Astrocyte (in vitro differentiated cells and primary cell): ENCODE data around the gene MAS1. TPM values are rescaled to one million over a fixed set of nuclear protein-coding genes. Genes with fewer than 3 reads are reported as not detected.

ENCODE experiments used
- DNase-seq: peaks from one replicate; pipeline ENCODE4 v3.0.0-alpha.2; 2010; ENCODE audit warnings: low read depth
- FAIRE-seq: peaks from 2 replicates; lab custom pipeline; 2011; peaks lifted over from hg19 to GRCh38; lab: Jason Lieb, UNC
- H2AFZ ChIP-seq: 2 replicates; pipeline ENCODE4 v1.6.0; 2012; ENCODE audit warnings: low read depth, low read length, inconsistent platforms
- H3K27ac ChIP-seq: 2 replicates; pipeline ENCODE4 v1.5.1; 2011; ENCODE audit warnings: low read depth, low read length, inconsistent platforms
- H3K27me3 ChIP-seq: 2 replicates; pipeline ENCODE4 v1.6.0; 2011; ENCODE audit warnings: low read length, inconsistent platforms; ENCODE audit not compliant: insufficient read depth
- H3K36me3 ChIP-seq: 2 replicates; pipeline ENCODE4 v1.5.1; 2011; ENCODE audit warnings: low read length, inconsistent platforms; ENCODE audit not compliant: insufficient read depth
- H3K4me1 ChIP-seq: 2 replicates; pipeline ENCODE4 v1.5.1; 2011; ENCODE audit warnings: low read length, inconsistent platforms; ENCODE audit not compliant: insufficient read depth
- H3K4me2 ChIP-seq: 2 replicates; pipeline ENCODE4 v1.6.0; 2012; ENCODE audit warnings: low read length, inconsistent platforms
- H3K4me3 ChIP-seq: 2 replicates; pipeline ENCODE4 v1.5.1; 2011; ENCODE audit warnings: low read depth, mild to moderate bottlenecking, low read length, inconsistent platforms; ENCODE audit not compliant: insufficient read depth
- H3K79me2 ChIP-seq: 2 replicates; pipeline ENCODE4 v1.6.0; 2012; ENCODE audit warnings: mild to moderate bottlenecking, low read length, inconsistent platforms; ENCODE audit not compliant: insufficient read depth
- H3K9ac ChIP-seq: 2 replicates; pipeline ENCODE4 v1.6.0; 2012; ENCODE audit warnings: mild to moderate bottlenecking, low read length, inconsistent platforms
- H3K9me3 ChIP-seq: 2 replicates; pipeline ENCODE4 v1.5.1; 2012; ENCODE audit warnings: low read depth, mild to moderate bottlenecking, low read length, inconsistent platforms; ENCODE audit not compliant: insufficient read depth
- H4K20me1 ChIP-seq: 2 replicates; pipeline ENCODE4 v1.6.0; 2012; ENCODE audit warnings: low read length, inconsistent platforms; ENCODE audit not compliant: insufficient read depth
- H3K27ac Mint-ChIP-seq: one replicate; pipeline ENCODE4 v1.8.0; 2021; ENCODE audit warnings: mild to moderate bottlenecking, mixed read lengths; ENCODE audit not compliant: unreplicated experiment
- H3K27me3 Mint-ChIP-seq: one replicate; pipeline ENCODE4 v1.8.0; 2021; ENCODE audit warnings: low read depth, mixed read lengths; ENCODE audit not compliant: unreplicated experiment
- H3K36me3 Mint-ChIP-seq: one replicate; pipeline ENCODE4 v1.8.0; 2021; ENCODE audit warnings: low read depth, mixed read lengths; ENCODE audit not compliant: unreplicated experiment
- H3K4me1 Mint-ChIP-seq: one replicate; pipeline ENCODE4 v1.8.0; 2021; ENCODE audit warnings: low read depth, mixed read lengths; ENCODE audit not compliant: unreplicated experiment
- H3K4me3 Mint-ChIP-seq: one replicate; pipeline ENCODE4 v1.8.0; 2021; ENCODE audit warnings: mild to moderate bottlenecking, moderate library complexity, mixed read lengths; ENCODE audit not compliant: unreplicated experiment
- H3K9me3 Mint-ChIP-seq: one replicate; pipeline ENCODE4 v1.8.0; 2021; ENCODE audit warnings: mild to moderate bottlenecking, mixed read lengths; ENCODE audit not compliant: unreplicated experiment
- EZH2 ChIP-seq: IDR thresholded peaks from 2 replicates; pipeline ENCODE4 v1.6.1; 2012; ENCODE audit warnings: mild to moderate bottlenecking, low read length, inconsistent platforms; ENCODE audit not compliant: insufficient read depth
- total RNA-seq: library from RNA; stranded (reverse); gene quantifications from 2 replicates; pipeline ENCODE4 v1.2.1, GENCODE V29; 2021
- TF ChIP-seq, protein P1 (sequence below): IDR thresholded peaks from 2 replicates; pipeline ENCODE4 v1.5.1; 2011; ENCODE audit warnings: low read depth, mild to moderate bottlenecking, inconsistent platforms, low read length, moderate library complexity; ENCODE audit not compliant: insufficient read depth

MAS1 gene
- total RNA-seq, 1 donor from 2014 or later: not detected

DNA sequence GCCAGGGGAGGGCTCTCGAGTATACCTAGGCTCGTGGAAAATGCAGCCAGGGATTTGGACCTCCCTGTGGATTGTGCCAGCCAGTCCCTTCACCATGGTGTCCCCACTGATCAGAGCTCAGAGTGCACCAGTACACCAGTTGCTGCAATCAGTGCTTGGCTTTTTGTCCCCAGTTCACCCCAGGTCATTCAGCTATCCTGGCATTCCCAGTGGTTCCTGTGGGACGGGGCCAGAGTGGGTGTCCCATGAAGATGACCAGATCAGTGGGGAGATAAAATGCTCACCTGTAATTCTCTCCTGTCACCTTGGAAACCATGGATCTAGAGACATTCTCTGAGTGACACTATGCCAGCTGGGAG is 23.8 kb downstream of the MAS1 start:
- Histone ChIP-seq H2AFZ (no peak overlapping the region), H4K20me1 (no peaks in the 10 kb centered on the region), H3K4me3 (no peak overlapping the region), H3K4me1 (peaks cover 2% of the 10 kb centered on the region), H3K9me3 (no peaks in the 10 kb centered on the region), H3K9ac (no peak overlapping the region), H3K27me3 (peaks cover 4% of the 10 kb centered on the region), H3K27ac (no peak overlapping the region), H3K79me2 (no peaks in the 10 kb centered on the region), H3K4me2 (no peak overlapping the region), H3K36me3 (no peaks in the 10 kb centered on the region)
- H3K27me3 Mint-ChIP-seq: peaks cover 21% of the 10 kb centered on the region
- no peaks in the 10 kb centered on the region for H3K9me3 Mint-ChIP-seq
- TF ChIP-seq EZH2: no peak
- TF ChIP-seq, protein P1, sequence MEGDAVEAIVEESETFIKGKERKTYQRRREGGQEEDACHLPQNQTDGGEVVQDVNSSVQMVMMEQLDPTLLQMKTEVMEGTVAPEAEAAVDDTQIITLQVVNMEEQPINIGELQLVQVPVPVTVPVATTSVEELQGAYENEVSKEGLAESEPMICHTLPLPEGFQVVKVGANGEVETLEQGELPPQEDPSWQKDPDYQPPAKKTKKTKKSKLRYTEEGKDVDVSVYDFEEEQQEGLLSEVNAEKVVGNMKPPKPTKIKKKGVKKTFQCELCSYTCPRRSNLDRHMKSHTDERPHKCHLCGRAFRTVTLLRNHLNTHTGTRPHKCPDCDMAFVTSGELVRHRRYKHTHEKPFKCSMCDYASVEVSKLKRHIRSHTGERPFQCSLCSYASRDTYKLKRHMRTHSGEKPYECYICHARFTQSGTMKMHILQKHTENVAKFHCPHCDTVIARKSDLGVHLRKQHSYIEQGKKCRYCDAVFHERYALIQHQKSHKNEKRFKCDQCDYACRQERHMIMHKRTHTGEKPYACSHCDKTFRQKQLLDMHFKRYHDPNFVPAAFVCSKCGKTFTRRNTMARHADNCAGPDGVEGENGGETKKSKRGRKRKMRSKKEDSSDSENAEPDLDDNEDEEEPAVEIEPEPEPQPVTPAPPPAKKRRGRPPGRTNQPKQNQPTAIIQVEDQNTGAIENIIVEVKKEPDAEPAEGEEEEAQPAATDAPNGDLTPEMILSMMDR: no peak
- H3K4me3 Mint-ChIP-seq: no peak overlapping the region
- H3K4me1 Mint-ChIP-seq: peaks cover 5% of the 10 kb centered on the region
- H3K27ac Mint-ChIP-seq: no peak overlapping the region
- no peaks in the 10 kb centered on the region for H3K36me3 Mint-ChIP-seq
- DNase-seq: no peak
- FAIRE-seq: no peak

DNA sequence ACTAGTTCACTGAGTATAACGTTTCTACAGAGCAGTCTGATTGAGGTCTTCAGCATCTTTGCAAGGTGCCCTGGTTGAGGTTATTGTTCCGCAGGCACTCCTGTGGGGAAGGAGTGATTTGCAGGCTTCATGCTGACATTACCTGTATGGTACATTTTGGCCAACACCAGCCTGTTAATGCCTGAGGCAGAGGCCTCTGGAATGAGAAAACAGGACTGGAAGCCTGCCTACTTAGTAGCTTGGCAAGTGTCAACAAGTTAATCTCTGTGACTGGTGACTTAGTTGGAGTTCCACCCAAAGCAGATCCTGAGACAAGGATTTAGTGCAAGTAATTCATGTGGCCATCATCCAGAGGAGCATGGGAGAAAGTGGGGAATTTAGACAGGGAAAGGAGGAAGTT is 24.6 kb downstream of the MAS1 start:
- Histone ChIP-seq H3K9me3 (no peaks in the 10 kb centered on the region), H3K79me2 (no peaks in the 10 kb centered on the region), H3K9ac (no peak overlapping the region), H3K4me3 (no peak overlapping the region), H4K20me1 (no peaks in the 10 kb centered on the region), H3K27me3 (peaks cover 4% of the 10 kb centered on the region), H3K27ac (no peak overlapping the region), H3K4me1 (peaks cover 2% of the 10 kb centered on the region), H3K36me3 (no peaks in the 10 kb centered on the region), H2AFZ (no peak overlapping the region), H3K4me2 (no peak overlapping the region)
- no peak overlapping the region for H3K27ac Mint-ChIP-seq
- DNase-seq (no peak), FAIRE-seq (no peak)
- peaks cover 5% of the 10 kb centered on the region for H3K4me1 Mint-ChIP-seq
- H3K9me3 Mint-ChIP-seq: no peaks in the 10 kb centered on the region
- H3K4me3 Mint-ChIP-seq: no peak overlapping the region
- no peaks in the 10 kb centered on the region for H3K36me3 Mint-ChIP-seq
- H3K27me3 Mint-ChIP-seq: peaks cover 15% of the 10 kb centered on the region
- TF ChIP-seq, protein P1: no peak
- TF ChIP-seq EZH2: no peak

DNA sequence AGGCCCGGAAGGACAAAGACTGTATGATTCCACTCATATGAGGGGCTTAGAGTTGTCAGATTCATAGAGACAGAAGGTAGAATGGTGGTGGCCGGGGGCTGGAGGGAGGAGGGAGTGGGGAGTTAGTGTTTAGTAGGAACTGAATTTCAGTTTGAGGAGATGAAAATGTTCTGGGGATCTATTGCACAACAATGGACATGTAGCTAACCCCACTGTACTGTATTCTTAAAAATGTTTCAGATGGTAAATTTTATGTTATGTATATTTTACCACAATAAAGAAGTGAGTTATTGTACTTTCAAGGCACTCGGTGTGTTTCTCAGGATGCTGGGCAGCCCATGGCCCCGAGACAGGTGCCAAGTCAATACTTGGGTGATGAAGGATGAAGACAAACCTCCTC is 25.4 kb downstream of the MAS1 start:
- Histone ChIP-seq H3K4me2 (no peak overlapping the region), H3K27me3 (peaks cover 4% of the 10 kb centered on the region), H3K36me3 (no peaks in the 10 kb centered on the region), H3K9me3 (no peaks in the 10 kb centered on the region), H3K9ac (no peak overlapping the region), H2AFZ (no peak overlapping the region), H3K79me2 (no peaks in the 10 kb centered on the region), H3K4me1 (peaks cover 2% of the 10 kb centered on the region), H4K20me1 (no peaks in the 10 kb centered on the region), H3K27ac (no peak overlapping the region), H3K4me3 (no peak overlapping the region)
- no peaks in the 10 kb centered on the region for H3K36me3 Mint-ChIP-seq
- FAIRE-seq (no peak), DNase-seq (no peak)
- H3K4me3 Mint-ChIP-seq: no peak overlapping the region
- peaks cover 5% of the 10 kb centered on the region for H3K4me1 Mint-ChIP-seq
- H3K27ac Mint-ChIP-seq: no peak overlapping the region
- H3K9me3 Mint-ChIP-seq: peaks cover 1% of the 10 kb centered on the region
- TF ChIP-seq, protein P1: no peak
- H3K27me3 Mint-ChIP-seq: peaks cover 11% of the 10 kb centered on the region
